H1 (cell line): ENCODE results near the gene XYLB. TPM values are rescaled to one million over a fixed set of nuclear protein-coding genes. Genes with fewer than 3 reads are reported as not detected.

ENCODE experiments used
- CTCF ChIA-PET: fragments of 300-600 bp; sonication (Branson Sonifier 250); formaldehyde crosslinking; loops from one replicate; lab custom pipeline; 2021; ENCODE audit not compliant: partially characterized antibody; lab: Charles Lee
- POLR2A ChIA-PET: fragments of 300-600 bp; sonication (Branson Sonifier 250); formaldehyde crosslinking; loops from one replicate; lab custom pipeline; 2021; ENCODE audit warnings: inconsistent platforms; ENCODE audit not compliant: partially characterized antibody; lab: Charles Lee
- DNase-seq, 2 experiments: peaks; one replicate each; pipeline versions ENCODE4 v3.0.0 to v3.0.0-alpha.2; 2010 to 2022; ENCODE audit warnings: low spot score in 2 of 2, low read depth in 1 of 2, mixed read lengths in 1 of 2
- FAIRE-seq: peaks from 2 replicates; lab custom pipeline; 2011; peaks lifted over from hg19 to GRCh38; lab: Jason Lieb, UNC
- H2AFZ ChIP-seq: 2 replicates; pipeline ENCODE4 v1.8.1; 2012; ENCODE audit warnings: low read length, inconsistent platforms
- H2AK5ac ChIP-seq: 2 replicates; pipeline ENCODE4 v1.6.1; 2013; ENCODE audit warnings: low read depth, low read length
- H2BK120ac ChIP-seq: replicated peaks from 2 replicates; pipeline ENCODE3; 2013; ENCODE audit warnings: low read depth, low read length, inconsistent platforms
- H2BK12ac ChIP-seq: 2 replicates; pipeline ENCODE4 v1.6.1; 2013; ENCODE audit warnings: low read depth, low read length
- H2BK15ac ChIP-seq: 2 replicates; pipeline ENCODE4 v1.6.1; 2013; ENCODE audit warnings: low read length
- H2BK20ac ChIP-seq: 2 replicates; pipeline ENCODE4 v1.6.1; 2013; ENCODE audit warnings: low read length
- H2BK5ac ChIP-seq: 2 replicates; pipeline ENCODE4 v1.6.1; 2013; ENCODE audit warnings: low read depth, low read length
- H3K14ac ChIP-seq: 2 replicates; pipeline ENCODE4 v1.6.1; 2013; ENCODE audit warnings: inconsistent platforms; ENCODE audit not compliant: insufficient read length
- H3K18ac ChIP-seq: 2 replicates; pipeline ENCODE4 v1.6.1; 2013; ENCODE audit warnings: low read length; ENCODE audit errors: extremely low read depth
- H3K23ac ChIP-seq: 2 replicates; pipeline ENCODE4 v1.6.1; 2013; ENCODE audit warnings: inconsistent platforms; ENCODE audit not compliant: insufficient read length
- H3K23me2 ChIP-seq: 2 replicates; pipeline ENCODE4 v1.6.1; 2013; ENCODE audit warnings: low read depth, low read length
- H3K27ac ChIP-seq: 2 replicates; pipeline ENCODE4 v1.6.1; 2011; ENCODE audit warnings: low read depth, low read length, inconsistent platforms
- H3K27me3 ChIP-seq, 4 experiments: replicated peaks in 1 of 4; 1 replicate in 1 of 4; 2 replicates in 3 of 4; pipeline versions ENCODE4 v1.6.1 to v1.8.1; 2011 to 2013; ENCODE audit warnings: low read length in 3 of 4, mild to moderate bottlenecking in 3 of 4, inconsistent platforms in 2 of 4, mixed read lengths in 2 of 4, moderate library complexity in 1 of 4; ENCODE audit not compliant: control insufficient read depth in 3 of 4, insufficient read depth in 3 of 4; ENCODE audit errors: extremely low read depth in 1 of 4
- H3K36me3 ChIP-seq, 4 experiments: 2 replicates each; pipeline versions ENCODE4 v1.6.1 to v1.8.1; 2011 to 2013; ENCODE audit warnings: mild to moderate bottlenecking in 4 of 4, low read length in 3 of 4, moderate library complexity in 2 of 4, control low read depth in 1 of 4, inconsistent platforms in 1 of 4; ENCODE audit not compliant: insufficient read depth in 4 of 4, control insufficient read depth in 2 of 4
- H3K4ac ChIP-seq: replicated peaks from 2 replicates; pipeline ENCODE3; 2013; ENCODE audit warnings: low read length, low read depth, mixed read lengths, inconsistent platforms; ENCODE audit not compliant: insufficient read length
- H3K4me1 ChIP-seq, 4 experiments: replicated peaks in 1 of 4; 1 replicate in 1 of 4; 2 replicates in 3 of 4; pipeline versions ENCODE4 v1.6.1 to v1.8.1; 2011 to 2013; ENCODE audit warnings: low read length in 3 of 4, inconsistent platforms in 2 of 4, mixed read lengths in 1 of 4; ENCODE audit not compliant: insufficient read depth in 4 of 4, control insufficient read depth in 3 of 4
- H3K4me2 ChIP-seq, 2 experiments: 2 replicates each; pipeline versions ENCODE4 v1.6.1 to v1.8.1; 2011 to 2013; ENCODE audit warnings: low read depth in 2 of 2, low read length in 2 of 2, control low read depth in 1 of 2, inconsistent platforms in 1 of 2, mild to moderate bottlenecking in 1 of 2; ENCODE audit not compliant: insufficient read depth in 1 of 2
- H3K4me3 ChIP-seq, 4 experiments: fragments of 200-600, 300-600 bp in 1 of 4; sonication (generic), shearing (Covaris generic), sonication (Bioruptor Twin) in 1 of 4; 2 replicates each; pipeline versions ENCODE4 v1.5.1 to v1.8.1; 2011 to 2016; ENCODE audit warnings: low read length in 4 of 4, low read depth in 3 of 4, control low read depth in 2 of 4, inconsistent platforms in 2 of 4, mild to moderate bottlenecking in 2 of 4, mixed read lengths in 1 of 4, moderate library complexity in 1 of 4; ENCODE audit not compliant: insufficient read depth in 2 of 4; ENCODE audit errors: extremely low read depth in 1 of 4
- H3K56ac ChIP-seq: replicated peaks from 2 replicates; pipeline ENCODE3; 2013; ENCODE audit warnings: low read depth, mild to moderate bottlenecking, mixed read lengths, low read length, inconsistent platforms; ENCODE audit not compliant: insufficient read length
- H3K79me1 ChIP-seq: 2 replicates; pipeline ENCODE4 v1.6.1; 2013; ENCODE audit warnings: low read depth, low read length, control low read depth
- H3K79me2 ChIP-seq, 2 experiments: 2 replicates each; pipeline versions ENCODE4 v1.6.1 to v1.8.1; 2012 to 2013; ENCODE audit warnings: low read length in 2 of 2, mild to moderate bottlenecking in 2 of 2, inconsistent platforms in 1 of 2; ENCODE audit not compliant: insufficient read depth in 2 of 2, control insufficient read depth in 1 of 2
- H3K9ac ChIP-seq, 4 experiments: replicated peaks in 1 of 4; 1 replicate in 1 of 4; 2 replicates in 3 of 4; pipeline versions ENCODE4 v1.6.1 to v1.8.1; 2011 to 2013; ENCODE audit warnings: low read depth in 3 of 4, low read length in 3 of 4, control low read depth in 2 of 4, mild to moderate bottlenecking in 2 of 4, moderate library complexity in 2 of 4, inconsistent platforms in 1 of 4; ENCODE audit errors: extremely low read depth in 1 of 4
- H3K9me3 ChIP-seq, 2 experiments: 2 replicates each; pipeline versions ENCODE4 v1.6.1 to v1.8.1; 2012 to 2013; ENCODE audit warnings: mild to moderate bottlenecking in 2 of 2, moderate library complexity in 2 of 2, control low read depth in 1 of 2, inconsistent platforms in 1 of 2, low read depth in 1 of 2, low read length in 1 of 2, mixed read lengths in 1 of 2; ENCODE audit not compliant: insufficient read depth in 2 of 2
- H4K20me1 ChIP-seq, 2 experiments: replicated peaks in 1 of 2; 2 replicates each; pipeline versions ENCODE3 to v1.8.1; 2011 to 2013; ENCODE audit warnings: inconsistent platforms in 2 of 2, low read length in 2 of 2, mild to moderate bottlenecking in 1 of 2; ENCODE audit not compliant: insufficient read depth in 2 of 2, control insufficient read depth in 1 of 2
- H4K5ac ChIP-seq: 2 replicates; pipeline ENCODE4 v1.6.1; 2013; ENCODE audit warnings: low read length, low read depth, mixed read lengths, inconsistent platforms; ENCODE audit not compliant: insufficient read length
- H4K8ac ChIP-seq: 2 replicates; pipeline ENCODE4 v1.8.0; 2013; ENCODE audit warnings: mild to moderate bottlenecking, moderate library complexity, low read length, inconsistent platforms; ENCODE audit not compliant: insufficient read depth; ENCODE audit errors: extremely low read depth
- H4K91ac ChIP-seq: replicated peaks from 2 replicates; pipeline ENCODE3; 2013; ENCODE audit warnings: low read length, mixed read lengths, inconsistent platforms; ENCODE audit not compliant: insufficient read length
- BACH1 ChIP-seq: IDR thresholded peaks from 2 replicates; pipeline ENCODE4 v1.6.1; 2012; ENCODE audit warnings: low read length, improper control_type of control experiment
- CHD1 ChIP-seq: IDR thresholded peaks from 2 replicates; pipeline ENCODE4 v1.6.1; 2012; ENCODE audit warnings: low read depth, low read length, improper control_type of control experiment
- EGR1 ChIP-seq: IDR thresholded peaks from 2 replicates; pipeline ENCODE4 v1.6.1; 2011; ENCODE audit warnings: low read depth, low read length, borderline replicate concordance
- EP300 ChIP-seq, 2 experiments: IDR thresholded peaks; 1 replicate in 1 of 2; 2 replicates in 1 of 2; pipeline ENCODE4 v1.6.1; 2011 to 2012; ENCODE audit warnings: low read depth in 2 of 2, low read length in 2 of 2, mild to moderate bottlenecking in 2 of 2, borderline replicate concordance in 1 of 2, inconsistent platforms in 1 of 2, moderate library complexity in 1 of 2
- JUN ChIP-seq: IDR thresholded peaks from 2 replicates; pipeline ENCODE4 v1.6.1; 2011; ENCODE audit warnings: low read depth, mild to moderate bottlenecking, improper control_type of control experiment, low read length
- KDM4A ChIP-seq: IDR thresholded peaks from one replicate; pipeline ENCODE4 v1.7.1; 2012; ENCODE audit warnings: low read depth, mild to moderate bottlenecking, moderate library complexity, low read length, inconsistent platforms; ENCODE audit not compliant: severe bottlenecking
- PHF8 ChIP-seq: fragments of 200-600 bp; sonication (generic); conservative IDR thresholded peaks from 2 replicates; pipeline ENCODE4 v1.7.1; 2012; ENCODE audit warnings: low read depth, mild to moderate bottlenecking, inconsistent platforms, low read length, moderate library complexity
- SIX5 ChIP-seq: IDR thresholded peaks from 2 replicates; pipeline ENCODE4 v1.6.1; 2011; ENCODE audit warnings: mild to moderate bottlenecking, low read depth, low read length
- SP1 ChIP-seq: IDR thresholded peaks from 2 replicates; pipeline ENCODE4 v1.6.1; 2011; ENCODE audit warnings: low read depth, low read length
- SP2 ChIP-seq: IDR thresholded peaks from 2 replicates; pipeline ENCODE4 v1.6.1; 2012; ENCODE audit warnings: mild to moderate bottlenecking, low read length, inconsistent platforms
- SP4 ChIP-seq: IDR thresholded peaks from 2 replicates; pipeline ENCODE4 v1.6.1; 2012; ENCODE audit warnings: low read length, inconsistent platforms
- TAF7 ChIP-seq: optimal IDR thresholded peaks from 2 replicates; pipeline ENCODE3; 2011; ENCODE audit warnings: low read depth, mild to moderate bottlenecking, inconsistent platforms, low read length, moderate library complexity, borderline replicate concordance
- TBP ChIP-seq: IDR thresholded peaks from 2 replicates; pipeline ENCODE4 v1.6.1; 2011; ENCODE audit warnings: low read depth, low read length, improper control_type of control experiment
- ZNF274 ChIP-seq: IDR thresholded peaks from 2 replicates; pipeline ENCODE4 v1.7.0; 2012; ENCODE audit warnings: low read length, borderline replicate concordance; ENCODE audit errors: extremely low read depth
- WGBS, 2 experiments: shearing (Covaris generic) in 1 of 2; methylation state at CpG; one replicate each; pipeline versions ENCODE4 v1.1.6 to v1.1.7; 2013 to 2015; ENCODE audit warnings: low lambda C conversion rate in 2 of 2, mixed read lengths in 2 of 2, inconsistent platforms in 1 of 2, low coverage in 1 of 2, missing lambda C conversion rate in 1 of 2; ENCODE audit not compliant: insufficient replicate concordance in 2 of 2, insufficient coverage in 1 of 2, insufficient read length in 1 of 2; ENCODE audit errors: extremely low coverage in 1 of 2, missing lambda C conversion rate in 1 of 2; 5-methylcytosine and 5-hydroxymethylcytosine counted together
- polyA plus RNA-seq, 7 experiments: library from polyadenylated mRNA; depleted of rRNA in 3 of 7; stranded (reverse) in 5 of 7; unstranded in 2 of 7; fragments of >200 nt in 5 of 7; fragments of 200-250 nt in 2 of 7; gene quantifications; 1 replicate in 5 of 7; 2 replicates in 1 of 7; 4 replicates in 1 of 7; pipeline versions ENCODE4 v1.2.1 to v1.2.3, GENCODE V29; 2011 to 2013; ENCODE audit warnings: missing spikeins in 2 of 7, mixed read lengths in 2 of 7
- total RNA-seq: library from RNA; stranded (reverse); fragmentation: NEBNext Ultra II Directional; extraction: Animal tissue kit (Norgen Biotek cat#: 25700); gene quantifications from 2 replicates; pipeline ENCODE4 v1.2.1, GENCODE V29; 2021

The XYLB gene
- total and polyA plus RNA-seq, 2 of the 8 experiments (the other 6 are each of a cell fraction or from before 2014, with no cell fraction given) = 1.7 to 5.5 TPM

GRCh38 chr3:38354588-38355330 lies 8.2 kb downstream of the XYLB start:
- POLR2A ChIA-PET = no interaction called here
- CTCF ChIA-PET = interaction anchor here (0.6 to 2.2 kb wide), 6 partner anchors 8 to 351 kb away, joined by 3 to 15 read pairs (median 3); partner anchors contain the start of gene XYLB
- H3K4me1 ChIP-seq = no peaks in the 10 kb centered on the region
- TF ChIP-seq JUN (no peak), KDM4A (no peak), ZNF274 (no peak), SP4 (no peak), BACH1 (no peak), SP2 (no peak), EGR1 (no peak), SIX5 (no peak), SP1 (no peak), TAF7 (no peak), TBP (no peak), CHD1 (no peak), EP300 (IDR thresholded peaks at IDR 0.05; ENCODE audit: borderline replicate concordance in 1 of 2, low read depth in 2 of 2, low read length in 2 of 2) (no peak), PHF8 (no peak)

More at GRCh38 chr3:38354588-38355330, 8.2 kb downstream of the XYLB start:
- no peak overlapping the region for H2BK5ac ChIP-seq
- H2BK120ac ChIP-seq = peak overlapping the region; percentile 16
- no peak overlapping the region for H3K9ac ChIP-seq
- no peak overlapping the region for H3K4ac ChIP-seq
- FAIRE-seq (no peak), DNase-seq (no peak)
- H3K18ac ChIP-seq = no peak overlapping the region
- no peak overlapping the region for H2BK12ac ChIP-seq
- H3K4me3 ChIP-seq = no peak overlapping the region
- peaks cover 0 to 7% (median 0%) of the 10 kb centered on the region in 4 experiments; a peak in 1 of 8 replicates for H3K36me3 ChIP-seq
- WGBS, 2 experiments = 94% methylated on average over 4 of the region's 4 CpGs; no CpG with 5 or more reads in 1 of the 2 experiments
- no peak overlapping the region for H2BK15ac ChIP-seq
- peaks cover 0 to 4% of the 10 kb centered on the region in 2 experiments; a peak in 1 of 4 replicates for H3K9me3 ChIP-seq
- H4K8ac ChIP-seq = 0 out of 2 replicates have a peak overlapping the region, but pooled peaks have one; percentile 36
- H3K4me2 ChIP-seq = no peak overlapping the region
- H4K91ac ChIP-seq = no peak overlapping the region
- no peak overlapping the region for H4K5ac ChIP-seq
- no peak overlapping the region for H2AFZ ChIP-seq
- H3K27me3 ChIP-seq = no peaks in the 10 kb centered on the region
- H3K14ac ChIP-seq = no peak overlapping the region
- no peak overlapping the region for H3K23ac ChIP-seq
- no peaks in the 10 kb centered on the region for H3K79me1 ChIP-seq
- no peaks in the 10 kb centered on the region for H3K79me2 ChIP-seq
- H3K56ac ChIP-seq = no peak overlapping the region
- no peaks in the 10 kb centered on the region for H4K20me1 ChIP-seq
- no peak overlapping the region for H2AK5ac ChIP-seq
- H3K23me2 ChIP-seq = no peaks in the 10 kb centered on the region
- H2BK20ac ChIP-seq = no peak overlapping the region
- no peak overlapping the region for H3K27ac ChIP-seq
